ENCODE data around the gene CFAP410.

- TF ChIP-seq CTCF (IDR thresholded peaks at IDR 0.05; ENCODE audit: low read depth, low read length), result no peak
- no peak for TF ChIP-seq POLR2A (IDR thresholded peaks at IDR 0.05; ENCODE audit: extremely low read depth, insufficient read length)
Observed at GRCh38 chr21:44316277-44316900, 22.8 kb downstream of the CFAP410 start.
